ENCODE measurements around the gene KRTAP5-1. TPM values are rescaled to one million over a fixed set of nuclear protein-coding genes. Genes with fewer than 3 reads are reported as not detected.
A peak's percentile ranks its signal among the peaks of the same experiment; 100 is the strongest.

KRTAP5-1 gene
- total RNA-seq, 1 experiment from 2014 or later: not detected

- peaks cover 3% of the 10 kb centered on the region for H3K9me3 Mint-ChIP-seq (ENCODE audit: low read depth, unreplicated experiment)
- H3K4me1 Mint-ChIP-seq (ENCODE audit: low read depth, unreplicated experiment): peaks cover 7% of the 10 kb centered on the region
- no peak for TF ChIP-seq CTCF (IDR thresholded peaks at IDR 0.05; ENCODE audit: unreplicated experiment)
- BruUV-seq (replicated peaks): no TSS peak
- intact Hi-C loops (cut with micrococcal nuclease; ENCODE audit: unreplicated experiment): no loop called here
- DNase-seq: peak; percentile 54
- H3K27ac Mint-ChIP-seq (ENCODE audit: unreplicated experiment): peak overlapping the region; percentile 65
- CTCF ChIA-PET: interaction anchor here (0.5 to 3.0 kb wide), 11 partner anchors 7 to 420 kb away, joined by 3 to 92 read pairs (median 4); no protein-coding TSS in a partner anchor
- H3K4me3 Mint-ChIP-seq (ENCODE audit: low read depth, unreplicated experiment): peak overlapping the region; percentile 77
- H3K27me3 Mint-ChIP-seq (ENCODE audit: unreplicated experiment): no peaks in the 10 kb centered on the region
- peaks cover 41% of the 10 kb centered on the region for H3K36me3 Mint-ChIP-seq (ENCODE audit: insufficient read depth, unreplicated experiment)
Observed at GRCh38 chr11:1573077-1573902, 11.8 kb downstream of the KRTAP5-1 start.

DNA sequence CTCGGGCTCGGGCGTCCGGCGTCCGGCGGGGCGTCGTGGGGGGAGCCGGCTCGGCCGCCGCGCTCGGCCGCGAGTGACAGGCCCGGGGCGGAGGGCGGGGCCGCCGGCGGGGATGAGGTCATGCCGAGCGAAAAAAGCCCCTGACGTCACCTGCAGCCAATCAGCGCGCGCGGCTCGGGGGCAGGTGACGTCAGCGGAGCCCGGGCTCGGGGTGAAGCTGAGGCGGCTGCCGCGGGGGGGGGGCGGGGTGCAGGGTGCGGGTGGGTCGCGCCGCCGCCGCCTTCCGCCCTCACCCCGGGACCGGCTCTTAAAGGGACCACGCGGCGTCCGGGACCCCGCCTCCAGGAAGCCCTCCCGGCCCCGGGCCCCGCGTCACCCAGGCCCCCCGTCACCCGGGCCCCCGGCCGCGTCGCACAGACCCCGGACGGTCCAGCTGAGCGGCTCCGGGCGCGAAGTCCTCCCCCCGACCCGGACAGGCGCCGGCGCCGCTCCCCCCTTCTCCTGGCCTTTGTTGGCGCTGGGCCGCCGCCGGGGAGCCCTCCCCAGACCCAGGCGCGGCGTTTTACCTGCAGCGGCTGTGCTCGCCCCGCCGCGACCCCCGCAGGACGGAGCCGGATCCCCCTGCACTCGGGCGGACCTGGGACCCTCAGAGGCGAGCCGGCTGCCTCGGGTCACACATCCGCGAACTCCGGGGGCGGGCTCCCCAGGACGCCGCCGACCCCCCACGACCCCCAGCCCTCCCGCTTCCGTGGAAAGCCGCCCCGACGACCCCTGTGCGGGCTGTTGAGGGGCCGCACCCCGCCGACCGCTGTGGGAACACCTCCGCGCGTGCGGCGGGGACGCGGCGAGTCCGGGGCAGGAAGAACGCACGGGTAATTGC is 12.6 kb downstream of the KRTAP5-1 start, which contains the start of gene DUSP8:
TSS of gene DUSP8 (minus strand) at position 75 of the 880 bp plus-strand sequence. CDS start 6,445 bp downstream, outside the sequence.
- CTCF ChIA-PET: interaction anchor here (0.6 to 3.0 kb wide), 6 partner anchors 14 to 420 kb away, joined by 3 to 92 read pairs (median 3); no protein-coding TSS in a partner anchor
- TSS peak; percentile 17 for BruUV-seq (replicated peaks)

DNA sequence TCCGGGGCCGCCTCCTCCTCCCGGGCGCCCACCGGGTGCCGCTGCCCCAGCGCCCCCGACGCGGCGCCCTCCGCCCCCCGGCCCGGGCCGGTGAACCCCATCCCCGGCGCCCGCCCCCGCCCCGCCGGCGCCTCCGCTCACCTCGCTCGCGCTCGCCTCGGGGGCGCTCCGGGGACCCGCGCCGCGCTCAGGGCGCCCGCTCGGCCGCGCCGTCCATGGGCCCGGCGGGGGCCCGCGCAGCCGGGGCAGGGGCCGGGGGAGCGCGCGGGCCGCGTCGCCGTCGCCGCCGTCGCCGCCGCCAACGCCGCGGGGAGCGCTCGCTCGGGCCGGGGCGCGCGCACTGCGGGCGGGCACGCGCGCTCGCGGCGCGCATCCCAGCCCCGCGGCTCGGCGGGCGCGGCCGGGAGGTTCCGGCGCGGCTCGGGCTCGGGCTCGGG is 13.3 kb downstream of the KRTAP5-1 start:
- no TSS peak for BruUV-seq (replicated peaks)
- no peak for DNase-seq
- peaks cover 7% of the 10 kb centered on the region for H3K4me1 Mint-ChIP-seq (ENCODE audit: low read depth, unreplicated experiment)
- CTCF ChIA-PET: interaction anchor here (0.6 to 1.0 kb wide), 2 partner anchors 25 to 309 kb away, joined by 3 read pairs; no protein-coding TSS in a partner anchor
- peak overlapping the region; percentile 77 for H3K4me3 Mint-ChIP-seq (ENCODE audit: low read depth, unreplicated experiment)
- no peak for TF ChIP-seq CTCF (IDR thresholded peaks at IDR 0.05; ENCODE audit: unreplicated experiment)
- peaks cover 48% of the 10 kb centered on the region for H3K36me3 Mint-ChIP-seq (ENCODE audit: insufficient read depth, unreplicated experiment)
- no peak overlapping the region for H3K27ac Mint-ChIP-seq (ENCODE audit: unreplicated experiment)
- no peaks in the 10 kb centered on the region for H3K27me3 Mint-ChIP-seq (ENCODE audit: unreplicated experiment)
- intact Hi-C loops (cut with micrococcal nuclease; ENCODE audit: unreplicated experiment): no loop called here
- H3K9me3 Mint-ChIP-seq (ENCODE audit: low read depth, unreplicated experiment): no peaks in the 10 kb centered on the region

More for the DNA sequence above, 12.6 kb downstream of the KRTAP5-1 start, which contains the start of gene DUSP8:
- Mint-ChIP-seq H3K4me1 (ENCODE audit: low read depth, unreplicated experiment) (peaks cover 7% of the 10 kb centered on the region), H3K36me3 (ENCODE audit: insufficient read depth, unreplicated experiment) (peaks cover 43% of the 10 kb centered on the region), H3K9me3 (ENCODE audit: low read depth, unreplicated experiment) (no peaks in the 10 kb centered on the region), H3K27ac (ENCODE audit: unreplicated experiment) (no peak within 1 kb of the TSS), H3K27me3 (ENCODE audit: unreplicated experiment) (no peaks in the 10 kb centered on the region), H3K4me3 (ENCODE audit: low read depth, unreplicated experiment) (peak within 1 kb of the TSS; percentile 77)
- DNase-seq: peak; percentile 95
- no peak for TF ChIP-seq CTCF (IDR thresholded peaks at IDR 0.05; ENCODE audit: unreplicated experiment)
- intact Hi-C loops (cut with micrococcal nuclease; ENCODE audit: unreplicated experiment): no loop called here
